Activated T-cell treated with anti-CD3 and anti-CD28 coated beads for 24 hours (primary cell): ENCODE measurements around the gene KRI1.
A peak's percentile ranks its signal among the peaks of the same experiment; 100 is the strongest.

Source experiments
- DNase-seq: peaks from one replicate; pipeline ENCODE4 v3.0.0-alpha.2; 2020; ENCODE audit warnings: low read depth

The KRI1 gene

DNA sequence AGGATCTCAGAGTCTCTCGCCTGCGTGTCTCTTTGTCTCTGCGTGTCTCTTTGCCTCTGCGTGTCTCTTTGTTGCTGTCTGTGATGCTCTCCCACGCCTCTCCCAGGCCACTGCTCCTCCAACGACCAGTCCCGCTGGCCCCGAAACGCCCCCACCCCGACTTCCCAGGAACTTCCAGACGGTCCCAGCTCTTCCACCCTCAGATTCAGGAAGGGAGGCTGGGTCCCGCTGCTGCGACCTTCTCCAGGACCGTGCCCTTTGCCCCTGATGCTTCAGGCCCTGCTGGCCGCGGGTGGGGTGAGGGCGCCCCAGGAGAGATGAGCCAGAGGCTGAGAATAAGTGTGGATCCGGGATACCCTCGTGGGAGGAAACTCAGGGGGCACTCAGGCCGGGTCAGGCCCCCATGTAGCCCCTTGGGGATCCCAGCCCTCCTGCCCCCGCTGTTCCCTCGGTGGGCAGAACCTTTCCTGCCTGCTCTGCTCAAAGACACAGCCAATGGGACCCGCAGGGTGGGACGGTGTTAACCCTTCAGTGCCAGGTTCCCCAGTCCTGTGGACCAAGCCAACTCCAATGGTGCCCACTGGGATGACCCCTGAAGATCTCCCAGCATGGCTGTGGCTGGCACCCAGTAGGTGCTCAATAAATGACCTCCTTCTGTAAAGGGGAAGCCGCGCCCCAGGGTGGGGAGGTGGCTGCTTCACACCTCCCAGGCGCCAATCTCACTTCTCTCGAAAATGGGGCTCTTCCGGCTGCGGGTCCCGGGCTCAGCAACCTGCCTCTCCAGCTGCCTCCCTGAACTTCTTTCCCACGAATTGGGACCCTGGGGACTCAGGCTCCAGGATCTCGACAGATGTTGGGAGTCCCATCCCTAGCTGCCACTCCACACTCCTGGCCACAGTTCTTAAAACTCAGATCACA lies 47.1 kb downstream of the KRI1 start:
- DNase-seq: no peak

DNA sequence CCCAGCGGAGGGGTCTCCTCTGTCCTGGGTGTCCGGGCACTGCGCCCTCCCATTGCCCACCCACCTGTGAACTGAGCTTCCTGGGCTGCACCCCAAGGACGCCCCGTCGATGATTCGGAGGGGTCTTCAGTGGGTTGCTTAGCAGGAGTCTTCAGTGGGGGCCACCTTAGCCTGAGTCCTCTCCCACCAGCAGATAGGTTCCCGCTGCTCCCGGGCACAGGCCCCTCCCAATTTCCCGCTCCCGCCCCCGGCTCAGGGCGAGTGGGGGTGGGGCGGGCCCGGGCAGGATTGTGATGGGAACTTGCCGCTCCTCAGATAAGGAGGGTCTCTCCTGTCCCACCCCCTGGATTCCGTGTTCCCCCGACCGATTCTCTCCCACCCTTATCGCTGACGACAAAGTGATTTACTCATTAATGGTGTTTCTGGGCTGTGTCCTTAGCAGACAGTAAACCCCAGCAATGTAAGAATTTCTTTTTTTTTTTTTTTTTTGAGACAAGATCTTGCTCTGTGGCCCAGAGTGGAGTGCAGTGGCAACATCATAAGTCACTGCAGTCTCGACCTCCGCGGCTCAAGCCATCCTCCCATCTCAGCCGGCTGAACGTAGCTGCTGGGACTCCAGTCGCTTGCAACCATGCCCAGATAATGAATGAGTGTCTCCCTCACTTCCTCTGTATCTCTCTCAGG lies 47.9 kb downstream of the KRI1 start:
- DNase-seq: no peak

DNA sequence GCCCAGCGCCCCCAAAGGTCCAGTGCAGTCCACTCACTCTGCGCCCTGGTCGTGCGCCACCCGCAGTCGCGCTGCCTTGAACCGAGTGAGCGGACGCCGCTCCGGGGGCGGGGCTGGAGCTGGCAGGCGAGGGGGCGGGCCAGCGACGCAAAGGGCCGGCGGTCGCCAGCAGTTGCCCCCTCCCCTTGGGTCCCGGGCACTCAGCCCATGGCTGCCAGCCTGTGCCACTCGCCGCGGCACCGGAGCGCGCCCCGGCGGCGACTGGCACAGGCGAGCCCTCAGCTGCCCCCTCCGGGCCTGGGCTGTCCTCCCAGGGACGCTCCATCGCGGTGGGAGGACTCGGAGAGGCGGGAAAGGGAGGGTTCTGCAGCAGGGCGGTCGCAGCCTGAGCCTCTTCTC lies 48.5 kb downstream of the KRI1 start, which contains the start of gene S1PR5:
Gene S1PR5, minus strand, starts transcription at position 87 of the 399 bp plus-strand sequence. CDS start 2,436 bp downstream, outside the sequence.
- DNase-seq: no peak

DNA sequence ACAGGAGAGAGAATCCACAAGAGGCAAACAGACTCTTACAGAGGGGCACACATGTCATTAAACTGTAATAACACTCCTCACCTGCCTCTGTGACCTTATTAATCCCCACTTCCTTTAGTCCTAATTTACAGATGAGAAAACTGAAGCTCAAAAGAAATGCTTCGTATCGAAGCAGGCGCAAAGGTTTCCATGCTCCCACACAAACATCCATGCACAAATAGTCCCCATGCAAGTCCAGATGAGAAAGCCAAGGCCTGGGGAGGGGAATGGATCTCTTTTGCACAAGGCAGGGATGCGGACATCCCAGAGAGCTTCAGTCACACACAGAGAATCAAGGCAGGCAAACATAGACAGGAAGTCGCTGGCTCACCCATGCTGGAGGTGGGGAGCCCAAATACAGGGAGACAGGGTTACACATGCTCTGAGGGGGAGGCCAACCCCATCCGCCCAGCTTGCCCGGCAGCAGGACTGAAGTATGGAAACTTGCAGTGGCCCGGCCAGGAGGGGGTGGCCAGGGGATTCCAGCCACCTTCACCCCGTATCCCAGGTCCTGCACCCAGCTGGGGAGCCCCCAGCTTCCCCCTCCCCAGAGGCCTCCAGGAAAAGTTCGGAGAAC lies 49.0 kb downstream of the KRI1 start:
- DNase-seq: no peak

DNA sequence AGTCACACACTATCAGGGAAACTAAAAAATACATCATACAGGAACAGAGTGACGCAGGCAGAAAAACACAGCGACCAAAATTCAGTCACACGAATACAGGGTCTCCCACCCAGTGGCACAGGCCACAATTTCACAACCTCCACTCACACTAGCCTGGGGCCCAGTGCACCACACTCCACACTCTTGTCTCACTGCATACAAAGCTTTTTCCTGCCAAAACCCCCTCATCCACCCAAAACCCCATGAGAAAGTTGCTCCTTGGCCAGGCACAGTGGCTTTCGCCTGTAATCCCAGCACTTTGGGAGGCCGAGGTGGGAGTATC lies 49.8 kb downstream of the KRI1 start:
- DNase-seq: no peak

DNA sequence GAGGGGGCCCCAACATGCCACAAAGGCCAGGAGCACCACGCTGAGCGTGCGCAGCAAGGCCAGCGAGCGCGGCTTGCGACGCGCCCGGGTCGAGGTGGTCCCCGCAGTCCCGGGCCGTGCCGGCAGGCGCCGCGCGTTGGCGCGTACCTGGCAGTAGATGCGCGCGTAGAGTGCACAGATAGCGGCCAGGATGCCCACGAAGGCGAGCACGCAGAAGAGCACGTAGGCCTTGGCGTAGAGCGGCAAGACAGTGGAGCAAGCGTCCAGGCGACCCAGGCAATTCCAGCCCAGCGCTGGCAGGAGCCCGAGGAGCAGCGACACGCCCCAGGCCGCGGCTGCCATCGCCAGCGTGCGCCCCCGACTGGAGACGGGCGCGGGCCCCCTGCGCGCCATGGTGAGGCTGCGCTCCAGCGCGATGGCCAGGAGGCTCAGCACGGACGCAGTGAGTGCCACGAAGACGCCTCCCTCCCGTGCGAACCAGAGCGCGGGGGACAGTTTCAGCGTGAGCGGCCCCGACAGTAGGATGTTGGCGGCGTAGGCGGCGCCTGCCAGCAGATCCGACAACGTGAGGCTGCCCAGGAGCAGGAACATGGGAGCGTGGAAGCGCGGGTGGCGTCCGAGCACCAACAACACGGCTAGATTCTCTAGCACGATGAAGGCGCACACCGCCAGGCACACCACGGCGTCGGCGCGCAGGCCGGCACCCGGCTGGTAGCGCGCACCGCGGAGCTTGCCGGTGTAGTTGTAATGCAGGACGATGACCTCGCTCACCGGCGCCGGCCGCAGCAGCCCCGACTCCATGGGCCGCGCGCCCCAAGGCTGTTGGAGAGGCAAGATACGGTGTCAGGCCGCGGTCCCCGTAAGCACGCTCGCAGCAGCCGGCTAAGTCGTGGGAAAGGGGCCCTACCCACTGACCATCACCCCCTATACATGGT lies 51.3 kb downstream of the KRI1 start:
- no peak for DNase-seq

DNA sequence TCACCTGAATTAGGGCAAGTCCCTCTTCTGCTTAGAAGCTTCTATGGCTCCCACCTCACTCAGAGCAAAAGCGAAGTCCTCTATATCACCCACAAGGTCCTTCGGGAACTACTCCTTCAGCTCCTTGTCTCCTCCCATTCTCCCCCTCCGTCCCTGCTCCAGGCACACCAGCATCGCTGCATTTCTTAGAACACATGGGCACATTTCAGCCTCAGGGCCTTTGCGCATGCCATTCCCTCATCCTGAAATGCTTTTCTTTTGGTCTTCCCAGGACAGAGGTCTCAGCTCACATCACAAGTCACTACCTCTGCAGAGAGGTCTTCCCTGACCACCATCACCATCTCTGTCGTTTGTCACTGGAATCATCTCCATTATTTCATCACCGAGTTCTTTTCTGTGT lies 52.6 kb downstream of the KRI1 start:
- no peak for DNase-seq

DNA sequence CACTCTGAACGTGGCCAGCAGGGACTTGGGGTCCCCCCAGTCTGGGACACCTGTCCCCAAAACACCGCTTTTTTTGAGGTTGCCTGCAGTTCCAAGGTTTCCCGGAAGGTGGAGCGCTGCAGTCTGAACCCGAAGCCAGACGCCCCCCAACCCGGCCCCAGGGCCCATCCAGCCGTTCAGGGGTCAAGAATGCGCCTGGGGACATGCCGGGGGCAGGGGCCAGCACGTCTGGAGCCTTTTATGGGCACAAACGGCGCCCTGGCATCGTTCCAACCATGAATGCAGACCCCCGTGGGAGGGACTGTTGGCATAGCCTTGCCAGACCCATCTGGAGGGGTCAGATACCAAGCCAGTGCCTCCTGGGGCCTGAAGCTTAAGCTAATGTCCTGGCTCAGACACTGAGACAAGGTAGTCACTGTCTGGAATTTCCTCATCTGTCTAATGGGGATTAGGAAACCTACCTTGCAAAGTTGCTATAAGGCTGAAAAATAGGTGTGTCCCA lies 55.5 kb downstream of the KRI1 start:
- DNase-seq: peak; percentile 39

DNA sequence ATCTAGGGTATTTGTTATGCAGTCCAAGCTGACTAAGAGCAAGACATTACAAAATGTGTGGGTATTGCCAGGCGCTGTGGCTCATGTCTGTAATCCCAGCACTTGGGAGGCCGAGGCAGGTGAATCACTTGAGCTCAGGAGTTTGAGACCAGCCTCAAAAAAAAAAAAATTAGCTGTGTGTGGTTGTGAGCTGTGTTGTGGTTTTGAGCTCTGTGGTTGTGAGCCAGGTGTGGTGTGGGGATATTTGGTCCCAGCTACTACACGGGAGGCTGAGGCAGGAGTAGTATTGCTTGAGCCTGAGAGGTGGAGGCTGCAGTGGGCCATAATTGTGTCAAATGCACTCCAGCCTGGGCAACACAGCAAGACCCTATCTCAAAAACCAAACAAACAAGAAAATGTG lies 57.1 kb downstream of the KRI1 start:
- DNase-seq: no peak

DNA sequence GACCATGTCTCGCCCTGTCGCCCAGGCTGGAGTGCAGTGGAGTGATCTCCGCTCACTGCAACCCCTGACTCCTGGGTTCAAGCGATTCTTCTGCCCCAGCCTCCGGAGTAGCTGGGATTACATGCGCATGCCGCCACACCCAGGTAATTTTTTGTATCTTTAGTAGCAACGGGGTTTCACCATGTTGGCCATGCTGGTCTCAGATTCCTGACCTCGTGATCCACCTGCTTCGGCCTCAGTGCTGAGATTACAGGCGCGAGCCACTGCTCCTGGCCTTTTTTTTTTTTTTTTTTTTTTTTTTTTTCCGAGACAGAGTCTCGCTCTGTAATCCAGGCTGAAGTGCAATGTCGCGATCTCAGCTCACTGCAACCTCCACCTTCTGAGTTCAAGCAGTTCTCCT lies 57.8 kb downstream of the KRI1 start:
- DNase-seq: no peak

DNA sequence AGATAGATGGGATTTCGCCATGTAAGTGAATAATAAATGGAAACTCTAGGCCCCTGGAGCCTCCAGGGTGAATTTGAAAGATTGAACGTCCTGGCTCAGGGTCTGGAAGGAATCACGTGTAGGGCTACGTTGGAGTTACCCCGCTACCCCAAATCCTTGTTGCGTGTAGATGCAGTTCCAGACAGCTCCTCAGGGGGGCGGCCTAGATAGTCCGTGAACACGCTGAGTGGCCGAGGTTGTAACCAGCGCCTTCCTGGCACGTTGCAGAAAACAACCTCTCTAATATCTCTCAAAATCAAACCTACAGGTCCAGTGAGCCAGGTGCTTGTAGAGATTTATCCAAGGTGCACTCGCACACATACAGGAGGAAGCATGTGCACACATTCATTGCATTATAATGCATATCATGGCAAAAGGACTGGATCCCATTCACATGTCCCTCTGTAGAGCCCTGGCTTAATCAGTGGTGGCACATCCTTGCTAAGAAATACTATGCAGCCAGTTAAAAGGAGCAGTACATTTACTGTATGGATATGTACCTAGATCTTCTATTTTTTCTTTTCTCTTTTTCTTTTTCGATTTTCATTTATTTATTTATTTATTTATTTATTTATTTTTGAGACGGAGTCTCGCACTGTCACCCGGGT lies 60.1 kb downstream of the KRI1 start:
- DNase-seq: peak; percentile 77
